Measurements from ENCODE around the gene RCN2.
"Not testable (repeated sequence)": the region's sequence is repeated elsewhere in the genome, so short reads cannot be mapped to it uniquely, and the experiment has no call there.

The RCN2 gene

GRCh38 chr15:76931397-76932134 lies at the start of gene RCN2:
TSS of gene RCN2 (plus strand) at chr15:76931749. CDS start at chr15:76931842, 93 bp downstream.
- H3K4me3 ChIP-seq, result peak within 1 kb of the TSS; percentile 60 to 93 (median 69)

GRCh38 chr15:76885212-76885611 lies 46.3 kb upstream of the RCN2 start:
- H3K4me3 ChIP-seq, result no peak overlapping the region
- H3K27ac ChIP-seq, result no peak overlapping the region

More at GRCh38 chr15:76931397-76932134, at the start of gene RCN2:
- peak within 1 kb of the TSS; percentile 30 to 90 (median 81) for H3K27ac ChIP-seq

GRCh38 chr15:76887280-76888141 lies 44.0 kb upstream of the RCN2 start:
- H3K27ac ChIP-seq, H3K4me3 ChIP-seq: not testable (repeated sequence)

- H3K27ac ChIP-seq, result not testable (repeated sequence)
Measured at GRCh38 chr15:76892836-76893235, 38.7 kb upstream of the RCN2 start.

GRCh38 chr15:76894174-76894573 lies 37.4 kb upstream of the RCN2 start:
- Histone ChIP-seq H3K4me3 (no peak overlapping the region), H3K27ac (no peak overlapping the region)

More at GRCh38 chr15:76892836-76893235, 38.7 kb upstream of the RCN2 start:
- not testable (repeated sequence) for H3K4me3 ChIP-seq

- H3K4me3 ChIP-seq, result no peak overlapping the region
- peak overlapping the region in 5 of 21 experiments; percentile 6 to 66 (median 41) for H3K27ac ChIP-seq
Measured at GRCh38 chr15:76898102-76898501, 33.4 kb upstream of the RCN2 start.

- H3K4me3 ChIP-seq, H3K27ac ChIP-seq: not testable (repeated sequence)
Measured at GRCh38 chr15:76899176-76899930, 32.2 kb upstream of the RCN2 start.

- not testable (repeated sequence) for H3K4me3 ChIP-seq, H3K27ac ChIP-seq
Measured at GRCh38 chr15:76899931-76900310, 31.6 kb upstream of the RCN2 start.

GRCh38 chr15:76901965-76902364 lies 29.6 kb upstream of the RCN2 start:
- H3K4me3 ChIP-seq, result no peak overlapping the region
- no peak overlapping the region for H3K27ac ChIP-seq

GRCh38 chr15:76903251-76903681 lies 28.3 kb upstream of the RCN2 start:
- Histone ChIP-seq H3K27ac (peak overlapping the region in 4 of 21 experiments; percentile 4 to 37 (median 18)), H3K4me3 (no peak overlapping the region)

- peak overlapping the region; percentile 53 to 98 (median 91) for H3K27ac ChIP-seq
- H3K4me3 ChIP-seq, result peak overlapping the region; percentile 62 to 98 (median 82)
Measured at GRCh38 chr15:76904461-76905012, 27.0 kb upstream of the RCN2 start.

- peak within 1 kb of the TSS; percentile 53 to 98 (median 91) for H3K27ac ChIP-seq
- H3K4me3 ChIP-seq, result peak within 1 kb of the TSS; percentile 62 to 98 (median 82)
Measured at GRCh38 chr15:76905013-76905839, 26.3 kb upstream of the RCN2 start, which contains the start of gene SCAPER. TSS of gene SCAPER (minus strand) at chr15:76905340. CDS start at chr15:76883817, 21,523 bp downstream.

GRCh38 chr15:76905855-76906254 lies 25.7 kb upstream of the RCN2 start:
- Histone ChIP-seq H3K27ac (peak overlapping the region in 17 of 21 experiments; percentile 53 to 98 (median 91)), H3K4me3 (peak overlapping the region in 6 of 7 experiments; percentile 62 to 98 (median 80))

- Histone ChIP-seq H3K4me3 (no peak overlapping the region), H3K27ac (no peak overlapping the region)
Measured at GRCh38 chr15:76912430-76912829, 19.1 kb upstream of the RCN2 start.

- H3K4me3 ChIP-seq, result no peak overlapping the region
- H3K27ac ChIP-seq, result no peak overlapping the region
Measured at GRCh38 chr15:76913737-76914136, 17.8 kb upstream of the RCN2 start.

GRCh38 chr15:76916369-76916768 lies 15.2 kb upstream of the RCN2 start:
- no peak overlapping the region for H3K4me3 ChIP-seq
- H3K27ac ChIP-seq, result no peak overlapping the region

GRCh38 chr15:76928201-76928600 lies 3.3 kb upstream of the RCN2 start:
- no peak overlapping the region for H3K27ac ChIP-seq
- no peak overlapping the region for H3K4me3 ChIP-seq

- Histone ChIP-seq H3K27ac (no peak overlapping the region), H3K4me3 (no peak overlapping the region)
Measured at GRCh38 chr15:76929011-76929760, 2.4 kb upstream of the RCN2 start.
